ENCODE data around the gene NRROS.
"Not testable (repeated sequence)": the region's sequence is repeated elsewhere in the genome, so short reads cannot be mapped to it uniquely, and the experiment has no call there.

The NRROS gene

GRCh38 chr3:196632046-196632751 is 7.3 kb upstream of the NRROS start:
- peak overlapping the region; percentile 83 for H2AFZ ChIP-seq (ENCODE audit: low read depth, low read length)
- peak overlapping the region; percentile 55 for H3K4me3 ChIP-seq (ENCODE audit: low read length)
- H3K27me3 ChIP-seq (ENCODE audit: insufficient read depth, low read length): no peaks in the 10 kb centered on the region
- H3K9me3 ChIP-seq (ENCODE audit: low read length): no peaks in the 10 kb centered on the region
- H3K4me1 ChIP-seq (ENCODE audit: insufficient read depth, low read length): peaks cover 12% of the 10 kb centered on the region
- no peaks in the 10 kb centered on the region for H3K36me3 ChIP-seq (ENCODE audit: insufficient read depth, low read length)

GRCh38 chr3:196633555-196634151 is 5.8 kb upstream of the NRROS start:
- H2AFZ ChIP-seq (ENCODE audit: low read depth, low read length): no peak overlapping the region
- H3K9me3 ChIP-seq (ENCODE audit: low read length): no peaks in the 10 kb centered on the region
- no peaks in the 10 kb centered on the region for H3K36me3 ChIP-seq (ENCODE audit: insufficient read depth, low read length)
- peaks cover 12% of the 10 kb centered on the region for H3K4me1 ChIP-seq (ENCODE audit: insufficient read depth, low read length)
- no peaks in the 10 kb centered on the region for H3K27me3 ChIP-seq (ENCODE audit: insufficient read depth, low read length)
- H3K4me3 ChIP-seq (ENCODE audit: low read length): no peak overlapping the region

GRCh38 chr3:196634224-196634623 is 5.3 kb upstream of the NRROS start:
- no peaks in the 10 kb centered on the region for H3K36me3 ChIP-seq (ENCODE audit: insufficient read depth, low read length)
- H3K9me3 ChIP-seq (ENCODE audit: low read length): no peaks in the 10 kb centered on the region
- no peak overlapping the region for H3K4me3 ChIP-seq (ENCODE audit: low read length)
- H2AFZ ChIP-seq (ENCODE audit: low read depth, low read length): no peak overlapping the region
- H3K4me1 ChIP-seq (ENCODE audit: insufficient read depth, low read length): peaks cover 12% of the 10 kb centered on the region
- no peaks in the 10 kb centered on the region for H3K27me3 ChIP-seq (ENCODE audit: insufficient read depth, low read length)

- Histone ChIP-seq H3K27me3 (ENCODE audit: insufficient read depth, low read length) (no peaks in the 10 kb centered on the region), H3K9me3 (ENCODE audit: low read length) (no peaks in the 10 kb centered on the region), H3K4me3 (ENCODE audit: low read length) (no peak overlapping the region), H3K36me3 (ENCODE audit: insufficient read depth, low read length) (no peaks in the 10 kb centered on the region), H2AFZ (ENCODE audit: low read depth, low read length) (no peak overlapping the region), H3K4me1 (ENCODE audit: insufficient read depth, low read length) (peaks cover 12% of the 10 kb centered on the region)
These were observed 4.7 kb upstream of the NRROS start for GRCh38 chr3:196634829-196635228.

- H3K27me3 ChIP-seq (ENCODE audit: insufficient read depth, low read length): no peaks in the 10 kb centered on the region
- no peaks in the 10 kb centered on the region for H3K9me3 ChIP-seq (ENCODE audit: low read length)
- no peak overlapping the region for H2AFZ ChIP-seq (ENCODE audit: low read depth, low read length)
- H3K4me3 ChIP-seq (ENCODE audit: low read length): no peak overlapping the region
- no peaks in the 10 kb centered on the region for H3K36me3 ChIP-seq (ENCODE audit: insufficient read depth, low read length)
- H3K4me1 ChIP-seq (ENCODE audit: insufficient read depth, low read length): peaks cover 8% of the 10 kb centered on the region
These were observed 2.8 kb upstream of the NRROS start for GRCh38 chr3:196636369-196637349.

GRCh38 chr3:196637941-196638340 is 1.6 kb upstream of the NRROS start:
- H2AFZ ChIP-seq (ENCODE audit: low read depth, low read length); H3K9me3 ChIP-seq (ENCODE audit: low read length); H3K27me3 ChIP-seq (ENCODE audit: insufficient read depth, low read length); H3K4me3 ChIP-seq (ENCODE audit: low read length); H3K4me1 ChIP-seq (ENCODE audit: insufficient read depth, low read length); H3K36me3 ChIP-seq (ENCODE audit: insufficient read depth, low read length): not testable (repeated sequence)

- H2AFZ ChIP-seq (ENCODE audit: low read depth, low read length): no peak overlapping the region
- no peaks in the 10 kb centered on the region for H3K27me3 ChIP-seq (ENCODE audit: insufficient read depth, low read length)
- H3K9me3 ChIP-seq (ENCODE audit: low read length): no peaks in the 10 kb centered on the region
- peaks cover 4% of the 10 kb centered on the region for H3K4me1 ChIP-seq (ENCODE audit: insufficient read depth, low read length)
- H3K36me3 ChIP-seq (ENCODE audit: insufficient read depth, low read length): no peaks in the 10 kb centered on the region
- H3K4me3 ChIP-seq (ENCODE audit: low read length): no peak overlapping the region
These were observed 522 bp upstream of the NRROS start for GRCh38 chr3:196638861-196639482.

- Histone ChIP-seq H3K27me3 (ENCODE audit: insufficient read depth, low read length) (no peaks in the 10 kb centered on the region), H3K36me3 (ENCODE audit: insufficient read depth, low read length) (no peaks in the 10 kb centered on the region), H3K4me1 (ENCODE audit: insufficient read depth, low read length) (no peaks in the 10 kb centered on the region), H2AFZ (ENCODE audit: low read depth, low read length) (no peak overlapping the region), H3K9me3 (ENCODE audit: low read length) (no peaks in the 10 kb centered on the region), H3K4me3 (ENCODE audit: low read length) (no peak overlapping the region)
These were observed 964 bp downstream of the NRROS start for GRCh38 chr3:196640297-196641018.

GRCh38 chr3:196641333-196642054 is 2.0 kb downstream of the NRROS start:
- Histone ChIP-seq H3K9me3 (ENCODE audit: low read length) (no peaks in the 10 kb centered on the region), H2AFZ (ENCODE audit: low read depth, low read length) (no peak overlapping the region)

GRCh38 chr3:196642434-196642833 is 2.9 kb downstream of the NRROS start:
- Histone ChIP-seq H3K36me3 (ENCODE audit: insufficient read depth, low read length) (no peaks in the 10 kb centered on the region), H3K27me3 (ENCODE audit: insufficient read depth, low read length) (no peaks in the 10 kb centered on the region), H3K4me1 (ENCODE audit: insufficient read depth, low read length) (no peaks in the 10 kb centered on the region), H2AFZ (ENCODE audit: low read depth, low read length) (no peak overlapping the region), H3K4me3 (ENCODE audit: low read length) (no peak overlapping the region), H3K9me3 (ENCODE audit: low read length) (no peaks in the 10 kb centered on the region)

More at GRCh38 chr3:196641333-196642054, 2.0 kb downstream of the NRROS start:
- Histone ChIP-seq H3K4me1 (ENCODE audit: insufficient read depth, low read length) (no peaks in the 10 kb centered on the region), H3K27me3 (ENCODE audit: insufficient read depth, low read length) (no peaks in the 10 kb centered on the region), H3K4me3 (ENCODE audit: low read length) (no peak overlapping the region), H3K36me3 (ENCODE audit: insufficient read depth, low read length) (no peaks in the 10 kb centered on the region)

- H2AFZ ChIP-seq (ENCODE audit: low read depth, low read length): no peak overlapping the region
- H3K27me3 ChIP-seq (ENCODE audit: insufficient read depth, low read length): no peaks in the 10 kb centered on the region
- H3K4me1 ChIP-seq (ENCODE audit: insufficient read depth, low read length): no peaks in the 10 kb centered on the region
- no peak overlapping the region for H3K4me3 ChIP-seq (ENCODE audit: low read length)
- H3K36me3 ChIP-seq (ENCODE audit: insufficient read depth, low read length): no peaks in the 10 kb centered on the region
- H3K9me3 ChIP-seq (ENCODE audit: low read length): no peaks in the 10 kb centered on the region
These were observed 3.8 kb downstream of the NRROS start for GRCh38 chr3:196643201-196643749.

GRCh38 chr3:196643761-196644160 is 4.3 kb downstream of the NRROS start:
- Histone ChIP-seq H2AFZ (ENCODE audit: low read depth, low read length) (no peak overlapping the region), H3K36me3 (ENCODE audit: insufficient read depth, low read length) (no peaks in the 10 kb centered on the region), H3K9me3 (ENCODE audit: low read length) (no peaks in the 10 kb centered on the region), H3K4me3 (ENCODE audit: low read length) (no peak overlapping the region), H3K27me3 (ENCODE audit: insufficient read depth, low read length) (no peaks in the 10 kb centered on the region), H3K4me1 (ENCODE audit: insufficient read depth, low read length) (no peaks in the 10 kb centered on the region)

Data from neuron (in vitro differentiated cells).